CD14-positive monocyte (primary cell): ENCODE data around the gene CXCL17. TPM values are rescaled to one million over a fixed set of nuclear protein-coding genes. Genes with fewer than 3 reads are reported as not detected.

Experiments used
- DNase-seq, 3 donors: peaks; one replicate each; pipeline ENCODE4 v3.0.0-alpha.2; 2011 to 2022
- H2AFZ ChIP-seq: 2 replicates; pipeline ENCODE4 v1.6.0; 2012; ENCODE audit warnings: mild to moderate bottlenecking, low read depth, low read length, inconsistent platforms; ENCODE audit not compliant: insufficient read depth, poor library complexity, severe bottlenecking
- H3K27ac ChIP-seq, 2 donors: 1 replicate in 1 of 2; 2 replicates in 1 of 2; pipeline ENCODE4 v1.5.1; 2012 to 2013; ENCODE audit warnings: low read length in 2 of 2, control low read depth in 1 of 2, inconsistent platforms in 1 of 2, low read depth in 1 of 2, mild to moderate bottlenecking in 1 of 2
- H3K27me3 ChIP-seq, 2 donors: one replicate each; pipeline versions ENCODE4 v1.6.0 to v1.6.1; 2011 to 2013; ENCODE audit warnings: low read length in 2 of 2; ENCODE audit not compliant: control insufficient read depth in 2 of 2, insufficient read depth in 2 of 2
- H3K36me3 ChIP-seq, 2 donors: replicated peaks in 1 of 2; 1 replicate in 1 of 2; 2 replicates in 1 of 2; pipeline versions ENCODE4 v1.5.1 to v1.6.1; 2012 to 2013; ENCODE audit warnings: low read length in 2 of 2, control low read depth in 1 of 2, inconsistent platforms in 1 of 2, mild to moderate bottlenecking in 1 of 2; ENCODE audit not compliant: insufficient read depth in 2 of 2, control insufficient read depth in 1 of 2
- H3K4me1 ChIP-seq, 2 donors: 1 replicate in 1 of 2; 2 replicates in 1 of 2; pipeline versions ENCODE4 v1.5.1 to v1.6.1; 2012 to 2013; ENCODE audit warnings: low read length in 2 of 2, control low read depth in 1 of 2, inconsistent platforms in 1 of 2, mild to moderate bottlenecking in 1 of 2, moderate library complexity in 1 of 2; ENCODE audit not compliant: insufficient read depth in 2 of 2, control insufficient read depth in 1 of 2
- H3K4me2 ChIP-seq: replicated peaks from 2 replicates; pipeline ENCODE3; 2012; ENCODE audit warnings: low read length, moderate library complexity, mild to moderate bottlenecking; ENCODE audit not compliant: poor library complexity, severe bottlenecking; ENCODE audit errors: extremely low read depth
- H3K4me3 ChIP-seq, 3 experiments: fragments of 200-600 bp in 1 of 3; sonication (generic) in 1 of 3; replicated peaks in 1 of 3; 1 replicate in 2 of 3; 2 replicates in 1 of 3; pipeline ENCODE4 v1.5.1; 2011 to 2013; ENCODE audit warnings: low read length in 3 of 3, mild to moderate bottlenecking in 3 of 3, control low read depth in 2 of 3, low read depth in 2 of 3, inconsistent platforms in 1 of 3, moderate library complexity in 1 of 3
- H3K79me2 ChIP-seq: 2 replicates; pipeline ENCODE4 v1.6.0; 2012; ENCODE audit warnings: mild to moderate bottlenecking, control low read depth, inconsistent platforms, low read length, moderate library complexity; ENCODE audit not compliant: insufficient read depth
- H3K9ac ChIP-seq: 2 replicates; pipeline ENCODE4 v1.6.0; 2017; ENCODE audit warnings: low read length, mild to moderate bottlenecking; ENCODE audit not compliant: insufficient read depth, poor library complexity, severe bottlenecking
- H3K9me3 ChIP-seq, 2 donors: replicated peaks in 1 of 2; 1 replicate in 1 of 2; 2 replicates in 1 of 2; pipeline versions ENCODE4 v1.5.1 to v1.6.1; 2012 to 2013; ENCODE audit warnings: low read length in 2 of 2, control low read depth in 1 of 2; ENCODE audit not compliant: control insufficient read depth in 1 of 2, insufficient read depth in 1 of 2
- H4K20me1 ChIP-seq: 2 replicates; pipeline ENCODE4 v1.6.0; 2012; ENCODE audit warnings: mild to moderate bottlenecking, low read length, control low read depth, moderate library complexity; ENCODE audit not compliant: insufficient read depth
- H3K27ac Mint-ChIP-seq, 7 donors: one replicate each; pipeline ENCODE4 v1.8.0; 2020; ENCODE audit warnings: mild to moderate bottlenecking in 7 of 7, mixed read lengths in 7 of 7, moderate library complexity in 6 of 7, inconsistent platforms in 2 of 7
- H3K27me3 Mint-ChIP-seq, 3 donors: one replicate each; pipeline ENCODE4 v1.8.0; 2021 to 2022; ENCODE audit warnings: low read depth in 3 of 3, mild to moderate bottlenecking in 3 of 3, mixed read lengths in 3 of 3, moderate library complexity in 3 of 3, inconsistent platforms in 1 of 3
- H3K36me3 Mint-ChIP-seq, 2 donors: one replicate each; pipeline ENCODE4 v1.8.0; 2020; ENCODE audit warnings: mixed read lengths in 2 of 2, inconsistent platforms in 1 of 2, mild to moderate bottlenecking in 1 of 2
- H3K4me1 Mint-ChIP-seq: one replicate; pipeline ENCODE4 v1.8.0; 2020; ENCODE audit warnings: mild to moderate bottlenecking, mixed read lengths
- H3K4me3 Mint-ChIP-seq, 2 donors: one replicate each; pipeline ENCODE4 v1.8.0; 2020; ENCODE audit warnings: mild to moderate bottlenecking in 2 of 2, mixed read lengths in 2 of 2, moderate library complexity in 1 of 2
- H3K9me3 Mint-ChIP-seq, 7 donors: one replicate each; pipeline ENCODE4 v1.8.0; 2020 to 2022; ENCODE audit warnings: mixed read lengths in 7 of 7, mild to moderate bottlenecking in 6 of 7, moderate library complexity in 6 of 7, inconsistent platforms in 2 of 7
- WGBS: methylation state at CpG from one replicate; pipeline ENCODE4 v1.1.5; 2013; ENCODE audit warnings: missing lambda C conversion rate; ENCODE audit not compliant: insufficient coverage; 5-methylcytosine and 5-hydroxymethylcytosine counted together
- intact Hi-C, 2 donors: fragments of 100-400 bp; cut with micrococcal nuclease; formaldehyde crosslinking; loops; one replicate each; pipeline versions ENCODE4 v1.15.0 to v1.15.1; 2023
- polyA plus RNA-seq, 3 donors: library from polyadenylated mRNA; depleted of rRNA in 1 of 3; unstranded in 2 of 3; stranded (reverse) in 1 of 3; fragments of 300-500 nt in 2 of 3; fragments of >200 nt in 1 of 3; fragmentation: Illumina TruSeq in 2 of 3; gene quantifications; 1 replicate in 2 of 3; 2 replicates in 1 of 3; pipeline ENCODE4 v1.2.3, GENCODE V29; 2012 to 2021
- TF ChIP-seq, protein P1 (sequence below): fragments of 200-600 bp; IDR thresholded peaks from one replicate; pipeline ENCODE4 v1.8.0; 2022; ENCODE audit warnings: antibody characterized with exemption, mild to moderate bottlenecking

Gene CXCL17
- polyA plus RNA-seq, 3 donors, result not detected

DNA sequence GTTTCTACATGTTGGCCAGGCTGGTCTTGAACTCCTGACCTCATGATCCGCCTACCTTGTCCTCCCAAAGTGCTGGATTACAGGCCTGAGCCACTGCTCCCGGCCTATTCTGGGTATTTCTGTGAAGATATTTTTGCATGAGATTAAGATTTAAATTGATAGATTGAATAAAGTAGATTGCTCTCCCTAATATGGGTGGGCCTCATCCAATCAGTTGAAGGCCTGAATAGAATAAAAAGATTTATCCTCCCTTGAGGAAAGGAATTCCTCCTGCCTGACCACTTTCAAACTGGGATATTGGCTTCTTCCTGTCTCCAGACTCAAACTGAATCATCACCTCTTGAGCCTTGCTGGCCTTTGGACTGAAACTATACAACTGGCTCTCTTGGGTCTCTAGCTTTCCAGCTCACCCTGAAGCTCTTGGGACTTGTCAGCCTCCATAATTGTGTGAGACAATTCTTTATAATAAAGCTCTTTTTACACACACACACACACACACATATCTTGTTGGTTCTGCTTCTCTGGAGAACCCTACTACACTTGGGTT lies 36.1 kb upstream of the CXCL17 start:
- intact Hi-C loops, result no loop called here

DNA sequence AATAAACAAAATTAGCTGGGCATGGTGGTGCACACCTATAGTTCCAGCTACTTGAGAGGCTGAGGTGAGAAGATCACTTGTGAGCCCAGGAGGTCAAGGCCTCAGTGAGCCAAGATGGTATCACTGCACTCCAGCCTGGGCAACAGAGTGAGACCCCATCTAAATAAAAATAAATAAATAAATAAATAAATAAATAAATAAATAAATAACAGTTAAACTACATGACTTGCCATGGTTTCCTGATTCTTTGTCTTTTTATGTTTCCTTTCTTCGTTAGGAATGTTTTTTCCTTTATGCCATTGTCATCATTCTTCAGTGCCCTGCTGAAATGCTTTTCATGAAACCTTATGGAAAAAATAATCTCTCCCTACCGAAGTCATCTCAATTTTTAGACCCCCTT lies 35.2 kb upstream of the CXCL17 start:
- Mint-ChIP-seq H3K27ac (no peak overlapping the region), H3K36me3 (no peaks in the 10 kb centered on the region), H3K9me3 (no peaks in the 10 kb centered on the region), H3K27me3 (peaks cover 12 to 24% (median 24%) of the 10 kb centered on the region in 3 donors), H3K4me1 (peaks cover 27% of the 10 kb centered on the region), H3K4me3 (no peak overlapping the region)
- Histone ChIP-seq H3K4me2 (no peak overlapping the region), H4K20me1 (no peaks in the 10 kb centered on the region), H3K79me2 (no peaks in the 10 kb centered on the region), H2AFZ (no peak overlapping the region), H3K9me3 (no peaks in the 10 kb centered on the region), H3K36me3 (no peaks in the 10 kb centered on the region), H3K9ac (no peak overlapping the region), H3K27ac (no peak overlapping the region), H3K27me3 (peaks cover under 1 to 2% of the 10 kb centered on the region in 2 donors), H3K4me1 (peaks cover 27 to 28% of the 10 kb centered on the region in 2 donors), H3K4me3 (no peak overlapping the region)
- intact Hi-C loops, result no loop called here
- TF ChIP-seq, protein P1, sequence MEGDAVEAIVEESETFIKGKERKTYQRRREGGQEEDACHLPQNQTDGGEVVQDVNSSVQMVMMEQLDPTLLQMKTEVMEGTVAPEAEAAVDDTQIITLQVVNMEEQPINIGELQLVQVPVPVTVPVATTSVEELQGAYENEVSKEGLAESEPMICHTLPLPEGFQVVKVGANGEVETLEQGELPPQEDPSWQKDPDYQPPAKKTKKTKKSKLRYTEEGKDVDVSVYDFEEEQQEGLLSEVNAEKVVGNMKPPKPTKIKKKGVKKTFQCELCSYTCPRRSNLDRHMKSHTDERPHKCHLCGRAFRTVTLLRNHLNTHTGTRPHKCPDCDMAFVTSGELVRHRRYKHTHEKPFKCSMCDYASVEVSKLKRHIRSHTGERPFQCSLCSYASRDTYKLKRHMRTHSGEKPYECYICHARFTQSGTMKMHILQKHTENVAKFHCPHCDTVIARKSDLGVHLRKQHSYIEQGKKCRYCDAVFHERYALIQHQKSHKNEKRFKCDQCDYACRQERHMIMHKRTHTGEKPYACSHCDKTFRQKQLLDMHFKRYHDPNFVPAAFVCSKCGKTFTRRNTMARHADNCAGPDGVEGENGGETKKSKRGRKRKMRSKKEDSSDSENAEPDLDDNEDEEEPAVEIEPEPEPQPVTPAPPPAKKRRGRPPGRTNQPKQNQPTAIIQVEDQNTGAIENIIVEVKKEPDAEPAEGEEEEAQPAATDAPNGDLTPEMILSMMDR, result no peak
- DNase-seq, result no peak
- no CpG with 5 or more reads among the region's 2 CpGs for WGBS

More for the DNA sequence above, 36.1 kb upstream of the CXCL17 start:
- no peak overlapping the region for H3K9ac ChIP-seq
- no peaks in the 10 kb centered on the region for H3K27me3 ChIP-seq
- H3K27ac ChIP-seq, result no peak overlapping the region
- H3K79me2 ChIP-seq, result no peaks in the 10 kb centered on the region
- H3K4me3 ChIP-seq, result no peak overlapping the region
- Mint-ChIP-seq H3K4me1 (peaks cover 27% of the 10 kb centered on the region), H3K27me3 (peaks cover 9 to 22% (median 21%) of the 10 kb centered on the region in 3 donors), H3K4me3 (peak overlapping the region in 1 of 2 donors; percentile 39), H3K27ac (no peak overlapping the region), H3K9me3 (no peaks in the 10 kb centered on the region), H3K36me3 (no peaks in the 10 kb centered on the region)
- no peak for DNase-seq
- no CpG with 5 or more reads among the region's 2 CpGs for WGBS
- no peaks in the 10 kb centered on the region for H3K36me3 ChIP-seq
- H4K20me1 ChIP-seq, result no peaks in the 10 kb centered on the region
- H3K4me2 ChIP-seq, result no peak overlapping the region
- H3K9me3 ChIP-seq, result no peaks in the 10 kb centered on the region
- H2AFZ ChIP-seq, result no peak overlapping the region
- TF ChIP-seq, protein P1, result no peak
- peaks cover 27 to 28% of the 10 kb centered on the region in 2 donors for H3K4me1 ChIP-seq
